ENCODE data around the gene CCDC24.

Gene CCDC24

GRCh38 chr1:44012941-44013609 is 21.7 kb downstream of the CCDC24 start:
- no peaks in the 10 kb centered on the region for H3K36me3 ChIP-seq (ENCODE audit: insufficient read depth, low read length)
- TF ChIP-seq EZH2 (IDR thresholded peaks at IDR 0.05; ENCODE audit: borderline replicate concordance, low read length) (no peak), CTCF (IDR thresholded peaks at IDR 0.05; ENCODE audit: low read length) (no peak)
- H3K27ac ChIP-seq (ENCODE audit: low read depth, low read length, poor library complexity, severe bottlenecking) = no peak overlapping the region
- H3K27me3 ChIP-seq (ENCODE audit: insufficient read depth, low read length) = no peaks in the 10 kb centered on the region; the same call in 1 of the 2 replicates
- H3K9me2 ChIP-seq (ENCODE audit: low read depth, low read length) = no peaks in the 10 kb centered on the region
- no peaks in the 10 kb centered on the region for H3K79me2 ChIP-seq (ENCODE audit: insufficient read depth, low read length)
- H3F3A ChIP-seq (ENCODE audit: insufficient read depth, low read length) = no peaks in the 10 kb centered on the region
- no peak overlapping the region for H3K4me3 ChIP-seq (ENCODE audit: low read depth, low read length, poor library complexity, severe bottlenecking)
- no peak overlapping the region for H2AFZ ChIP-seq (ENCODE audit: low read length)
- no peak overlapping the region for H3K4me2 ChIP-seq (ENCODE audit: low read length)
- H3K9ac ChIP-seq (ENCODE audit: low read length) = no peak overlapping the region
- no peaks in the 10 kb centered on the region for H3K4me1 ChIP-seq (ENCODE audit: insufficient read depth, low read length, severe bottlenecking)
- H4K20me1 ChIP-seq (ENCODE audit: insufficient read depth, low read length) = no peaks in the 10 kb centered on the region
- no peaks in the 10 kb centered on the region for H3K9me3 ChIP-seq (ENCODE audit: low read length)

GRCh38 chr1:44013949-44014348 is 22.6 kb downstream of the CCDC24 start:
- no peaks in the 10 kb centered on the region for H3K9me2 ChIP-seq (ENCODE audit: low read depth, low read length)

GRCh38 chr1:44014365-44015104 is 23.1 kb downstream of the CCDC24 start:
- Histone ChIP-seq H3K36me3 (ENCODE audit: insufficient read depth, low read length) (no peaks in the 10 kb centered on the region), H3K4me2 (ENCODE audit: low read length) (no peak overlapping the region)

More at GRCh38 chr1:44013949-44014348, 22.6 kb downstream of the CCDC24 start:
- Histone ChIP-seq H3K4me1 (ENCODE audit: insufficient read depth, low read length, severe bottlenecking) (no peaks in the 10 kb centered on the region), H2AFZ (ENCODE audit: low read length) (no peak overlapping the region), H3K27me3 (ENCODE audit: insufficient read depth, low read length) (no peaks in the 10 kb centered on the region; the same call in 1 of the 2 replicates), H3K9ac (ENCODE audit: low read length) (no peak overlapping the region), H3K79me2 (ENCODE audit: insufficient read depth, low read length) (no peaks in the 10 kb centered on the region), H3K4me2 (ENCODE audit: low read length) (no peak overlapping the region), H3K9me3 (ENCODE audit: low read length) (no peaks in the 10 kb centered on the region), H3K36me3 (ENCODE audit: insufficient read depth, low read length) (no peaks in the 10 kb centered on the region), H3K27ac (ENCODE audit: low read depth, low read length, poor library complexity, severe bottlenecking) (no peak overlapping the region), H3K4me3 (ENCODE audit: low read depth, low read length, poor library complexity, severe bottlenecking) (no peak overlapping the region), H3F3A (ENCODE audit: insufficient read depth, low read length) (no peaks in the 10 kb centered on the region), H4K20me1 (ENCODE audit: insufficient read depth, low read length) (no peaks in the 10 kb centered on the region)
- TF ChIP-seq CTCF (IDR thresholded peaks at IDR 0.05; ENCODE audit: low read length) = no peak

More at GRCh38 chr1:44014365-44015104, 23.1 kb downstream of the CCDC24 start:
- H3K9ac ChIP-seq (ENCODE audit: low read length) = no peak overlapping the region
- no peaks in the 10 kb centered on the region for H3K4me1 ChIP-seq (ENCODE audit: insufficient read depth, low read length, severe bottlenecking)
- no peaks in the 10 kb centered on the region; the same call in 1 of the 2 replicates for H3K27me3 ChIP-seq (ENCODE audit: insufficient read depth, low read length)
- no peak overlapping the region for H2AFZ ChIP-seq (ENCODE audit: low read length)
- no peak overlapping the region for H3K4me3 ChIP-seq (ENCODE audit: low read depth, low read length, poor library complexity, severe bottlenecking)
- no peaks in the 10 kb centered on the region for H4K20me1 ChIP-seq (ENCODE audit: insufficient read depth, low read length)
- H3K9me2 ChIP-seq (ENCODE audit: low read depth, low read length) = no peaks in the 10 kb centered on the region
- no peaks in the 10 kb centered on the region for H3F3A ChIP-seq (ENCODE audit: insufficient read depth, low read length)
- no peak overlapping the region for H3K27ac ChIP-seq (ENCODE audit: low read depth, low read length, poor library complexity, severe bottlenecking)
- H3K9me3 ChIP-seq (ENCODE audit: low read length) = no peaks in the 10 kb centered on the region
- H3K79me2 ChIP-seq (ENCODE audit: insufficient read depth, low read length) = no peaks in the 10 kb centered on the region
- TF ChIP-seq EZH2 (IDR thresholded peaks at IDR 0.05; ENCODE audit: borderline replicate concordance, low read length) (no peak), CTCF (IDR thresholded peaks at IDR 0.05; ENCODE audit: low read length) (no peak)
